Activated CD4-positive, alpha-beta T cell treated with anti-CD3 and anti-CD28 coated beads, Interleukin-2, amount 50 U/mL, for 24 hours (primary cell): Measurements from ENCODE around the gene DGKI.
"Not testable (repeated sequence)": the region's sequence is repeated elsewhere in the genome, so short reads cannot be mapped to it uniquely, and the experiment has no call there.

ENCODE experiments used
- DNase-seq, 2 donors: peaks; one replicate each; pipeline ENCODE4 v3.0.0-alpha.2; 2020; ENCODE audit warnings: low read depth in 1 of 2, low spot score in 1 of 2

DGKI gene

GRCh38 chr7:137836113-137836509 lies 10.7 kb downstream of the DGKI start:
- DNase-seq: no peak

DNA sequence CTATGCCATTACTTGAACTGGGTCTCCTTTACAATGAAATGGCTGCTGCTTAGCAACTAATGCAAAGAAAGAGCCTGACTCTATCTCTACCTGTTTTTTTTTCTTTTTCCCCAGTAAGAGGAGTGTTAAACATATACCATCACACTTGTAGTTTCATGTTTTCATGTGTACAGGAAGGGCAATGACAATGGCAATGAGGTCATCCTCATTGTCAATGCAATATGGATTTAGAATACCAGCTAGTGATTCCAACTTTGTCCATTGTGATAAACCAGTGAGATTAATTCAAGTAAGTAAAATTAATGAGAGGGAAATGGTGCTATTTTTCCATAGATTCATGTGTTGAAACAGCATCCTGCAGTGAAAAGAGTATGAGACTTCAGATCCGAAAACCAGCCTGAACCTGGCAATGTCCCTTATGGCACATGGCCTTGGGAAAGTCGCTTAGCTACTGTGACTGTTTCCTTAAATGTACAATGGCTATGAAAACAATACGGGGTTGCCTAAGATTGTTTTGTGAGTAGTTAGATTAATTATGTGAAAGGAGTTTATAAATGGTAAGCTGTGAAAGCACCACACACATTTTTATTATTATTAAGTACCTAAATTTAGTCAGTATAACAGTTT lies 11.2 kb downstream of the DGKI start:
- DNase-seq: no peak

DNA sequence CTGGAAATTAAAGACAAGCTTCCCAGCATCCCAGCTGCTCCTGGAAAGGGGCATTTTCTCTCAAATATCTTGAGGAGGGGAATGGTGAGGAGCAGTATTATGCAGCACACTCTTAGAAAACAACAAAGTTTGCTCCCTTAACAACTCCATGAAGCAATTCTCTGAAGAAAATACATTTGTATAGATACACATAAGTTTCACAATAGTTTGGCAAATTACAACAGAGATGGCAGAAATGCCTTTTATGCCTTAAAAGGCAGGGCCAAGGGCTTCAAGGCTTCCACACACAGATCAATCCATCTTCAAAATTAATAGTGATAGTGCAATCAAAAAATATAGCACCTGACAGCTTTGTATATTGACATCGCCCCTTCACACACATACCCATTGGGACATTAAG lies 12.2 kb downstream of the DGKI start:
- no peak for DNase-seq

- not testable (repeated sequence) for DNase-seq
Observed at GRCh38 chr7:137832990-137833389, 13.8 kb downstream of the DGKI start.

GRCh38 chr7:137832382-137832781 lies 14.4 kb downstream of the DGKI start:
- no peak for DNase-seq

GRCh38 chr7:137831555-137831954 lies 15.2 kb downstream of the DGKI start:
- not testable (repeated sequence) for DNase-seq

GRCh38 chr7:137829337-137829992 lies 17.3 kb downstream of the DGKI start:
- DNase-seq: no peak

- no peak for DNase-seq
Observed at GRCh38 chr7:137828456-137828855, 18.3 kb downstream of the DGKI start.

DNA sequence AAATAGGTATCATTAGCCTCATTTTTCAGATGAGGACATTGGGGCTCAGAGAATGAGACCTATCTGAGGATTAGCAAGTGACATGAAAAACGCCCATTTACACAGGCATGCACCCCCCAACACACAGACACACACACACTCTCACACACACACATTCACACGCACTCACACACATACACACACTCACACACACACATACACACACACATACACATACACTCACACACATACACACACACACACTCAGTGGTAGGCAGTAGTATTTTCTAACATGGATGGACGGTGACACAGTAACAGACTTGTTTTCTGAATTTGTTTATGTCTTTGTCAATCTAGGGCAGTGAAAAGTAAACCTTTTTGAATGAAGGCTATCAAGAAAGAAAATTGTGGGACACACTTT lies 21.3 kb downstream of the DGKI start:
- no peak for DNase-seq

DNA sequence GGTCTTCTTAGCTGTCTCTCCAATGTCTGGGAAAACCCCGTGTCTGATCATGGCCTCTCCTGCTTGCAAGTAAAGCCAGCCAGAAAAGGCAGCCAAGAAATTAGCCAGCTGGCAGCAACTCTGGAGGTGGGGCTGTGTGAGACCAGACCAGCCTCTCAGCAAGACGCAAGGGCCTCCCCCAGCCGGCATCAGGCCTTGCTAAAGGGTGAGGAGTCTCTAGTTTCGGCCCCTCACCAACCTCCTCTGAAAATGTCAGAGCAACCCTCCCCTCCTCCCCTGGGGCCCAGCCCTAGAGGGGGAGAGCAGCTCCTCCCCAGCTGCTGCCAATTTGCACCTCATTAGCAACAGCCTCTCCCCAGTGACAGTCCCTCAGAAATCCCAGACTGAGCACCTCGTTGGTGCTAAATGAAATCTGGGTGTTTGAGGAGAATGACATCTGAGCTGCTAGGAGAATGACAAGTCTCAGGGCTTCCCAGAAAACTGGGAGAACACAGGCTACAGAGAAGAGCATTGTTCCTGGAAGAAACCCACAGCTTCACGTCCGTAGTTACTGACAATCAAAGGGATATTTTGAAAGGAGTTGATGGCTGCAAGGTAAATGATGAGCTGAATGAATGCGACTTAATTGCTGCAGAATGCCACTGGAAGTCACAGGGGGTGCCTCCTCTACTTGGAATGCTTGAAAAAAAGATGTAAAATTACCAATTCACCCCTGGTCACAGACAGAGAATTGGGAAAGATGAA lies 25.9 kb downstream of the DGKI start:
- no peak for DNase-seq

GRCh38 chr7:137820156-137820555 lies 26.6 kb downstream of the DGKI start:
- no peak for DNase-seq

DNA sequence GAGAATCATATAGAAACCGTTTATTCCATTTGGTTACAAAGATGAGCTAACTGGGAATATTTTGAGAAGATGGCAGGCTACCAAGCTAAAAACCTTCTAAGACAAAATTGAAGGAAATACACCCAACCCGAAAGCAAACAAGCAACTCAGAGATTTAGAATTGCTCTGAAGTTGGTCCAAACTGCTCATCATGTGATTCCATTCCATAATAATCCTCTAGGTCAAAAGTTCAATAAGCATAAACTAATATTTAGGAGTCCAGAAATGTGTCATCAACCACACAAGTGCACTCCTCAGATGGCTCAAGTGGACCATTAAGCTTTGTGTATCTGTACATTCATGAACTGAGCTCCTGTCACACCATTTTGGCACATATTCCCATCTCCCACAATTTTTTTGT lies 28.7 kb downstream of the DGKI start:
- DNase-seq: no peak

DNA sequence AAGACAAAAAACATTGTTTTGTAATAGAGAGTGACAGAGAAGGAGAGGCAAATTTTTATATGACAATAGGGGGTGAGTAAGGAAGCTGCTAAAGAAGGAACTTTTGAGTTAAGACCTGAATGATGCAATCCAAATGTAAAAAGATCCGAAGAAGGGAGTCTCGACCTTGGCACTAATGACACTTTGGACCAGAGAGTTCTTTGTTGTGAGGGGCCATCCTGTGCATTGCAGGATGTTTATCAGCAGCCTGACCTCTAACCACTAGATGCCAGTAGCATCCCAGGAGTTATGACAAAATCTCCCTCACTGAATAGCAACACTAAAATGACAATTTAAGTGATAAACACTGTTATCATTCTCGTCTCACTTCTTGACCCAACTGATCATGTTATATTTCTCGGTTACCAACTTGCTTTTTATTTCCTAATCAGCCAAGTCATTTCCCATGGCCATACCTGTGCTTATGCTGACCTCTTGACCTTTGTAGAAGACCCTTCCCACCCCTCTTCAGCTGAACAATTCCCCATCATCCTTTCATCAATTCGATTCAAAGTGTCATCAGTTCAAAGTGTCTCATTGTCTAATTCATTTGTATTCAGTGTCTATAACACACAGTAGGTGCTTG lies 30.0 kb downstream of the DGKI start:
- no peak for DNase-seq

DNA sequence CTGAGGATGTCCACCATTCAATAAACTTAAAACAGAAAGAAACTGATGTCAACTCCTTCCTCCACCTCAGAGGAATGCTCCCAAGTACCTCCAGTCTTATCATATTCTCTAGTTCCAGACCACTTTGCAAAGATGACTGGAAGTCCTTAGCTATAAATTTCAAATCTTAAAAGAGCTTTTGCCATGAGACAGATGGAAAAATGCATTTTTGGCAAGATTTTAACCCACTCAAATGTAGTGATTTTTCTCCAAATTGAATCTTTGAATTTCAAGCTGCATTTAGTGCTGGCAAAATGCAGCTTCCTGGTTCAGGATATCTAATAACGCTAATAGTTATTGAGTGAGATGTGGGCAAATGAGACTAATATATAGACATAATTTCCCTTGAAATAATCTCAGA lies 33.2 kb downstream of the DGKI start:
- no peak for DNase-seq

GRCh38 chr7:137810248-137810647 lies 36.5 kb downstream of the DGKI start:
- DNase-seq: no peak

DNA sequence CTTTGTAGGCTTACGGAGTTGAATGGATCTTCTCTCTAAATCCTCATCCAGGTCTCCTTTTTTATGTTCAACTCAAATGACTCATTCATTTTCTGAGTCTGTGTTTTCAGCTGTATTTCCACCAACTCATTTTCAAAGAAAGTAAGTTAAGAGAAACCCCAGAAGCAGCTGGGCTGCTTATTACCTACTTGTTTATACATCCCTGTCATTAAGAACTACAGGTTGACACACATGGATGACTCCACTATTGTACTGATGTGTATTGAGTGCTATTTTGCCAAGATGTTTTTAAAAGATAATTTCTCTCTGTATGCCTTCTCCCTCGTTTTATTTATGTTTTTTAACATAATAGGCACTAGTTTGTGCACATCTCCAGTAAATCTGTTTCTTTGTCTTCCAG lies 41.9 kb downstream of the DGKI start:
- no peak for DNase-seq

GRCh38 chr7:137801491-137801890 lies 45.3 kb downstream of the DGKI start:
- DNase-seq: no peak

DNA sequence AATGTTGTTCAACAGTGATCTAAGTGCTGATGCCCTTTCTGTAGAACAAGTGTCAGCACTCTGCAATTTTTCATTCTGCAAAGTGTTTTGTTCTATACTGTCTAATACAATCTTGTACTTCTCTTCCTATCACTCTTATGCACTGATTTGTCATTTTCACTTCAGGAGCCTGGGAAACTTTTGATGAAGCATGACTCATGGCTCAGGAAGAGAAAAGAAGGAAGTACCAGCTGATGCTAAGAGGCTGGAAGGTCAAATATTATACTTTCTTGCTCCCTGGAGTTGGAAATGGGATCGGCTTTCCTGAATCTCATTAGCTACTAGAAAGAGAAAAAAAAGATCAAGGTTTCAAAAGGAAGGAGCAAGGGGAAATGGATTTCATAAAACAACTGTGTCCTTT lies 45.8 kb downstream of the DGKI start:
- no peak for DNase-seq

GRCh38 chr7:137798073-137798763 lies 48.6 kb downstream of the DGKI start:
- no peak for DNase-seq

DNA sequence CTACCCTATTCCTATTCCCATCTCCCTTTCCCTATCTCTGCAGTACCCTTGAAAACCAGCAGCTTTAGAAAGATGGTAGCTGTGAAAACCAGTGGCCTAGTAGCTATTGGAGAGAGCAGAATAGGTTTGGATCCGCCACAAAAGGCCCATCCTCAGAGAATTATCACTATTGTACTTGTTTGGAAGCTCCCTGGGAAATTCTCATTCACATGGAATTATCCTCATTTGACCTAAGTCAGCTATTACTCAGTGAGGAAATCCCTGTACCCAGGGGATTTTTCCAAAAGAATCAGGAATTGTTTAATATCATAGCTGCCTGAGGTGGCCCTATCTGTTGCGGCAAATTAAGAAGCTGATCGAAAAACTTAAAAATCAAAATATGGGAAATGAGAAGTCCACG lies 51.6 kb downstream of the DGKI start:
- DNase-seq: no peak

GRCh38 chr7:137791930-137792329 lies 54.8 kb downstream of the DGKI start:
- no peak for DNase-seq
